A673 (cell line): ENCODE results near the gene NDUFB6. TPM values are rescaled to one million over a fixed set of nuclear protein-coding genes. Genes with fewer than 3 reads are reported as not detected.
"Not testable (repeated sequence)": the region's sequence is repeated elsewhere in the genome, so short reads cannot be mapped to it uniquely, and the experiment has no call there.

ENCODE experiments used
- BruUV-seq: library from RNA; stranded (reverse); fragments of 400-500 nt; replicated peaks from 2 replicates; lab custom pipeline; 2021; lab: Mats Ljungman, UMichigan
- CTCF ChIA-PET: fragments of 300-600 bp; sonication (Branson Sonifier 250); formaldehyde crosslinking; loops from one replicate; lab custom pipeline; 2022; ENCODE audit warnings: antibody characterized with exemption; lab: Charles Lee
- POLR2A ChIA-PET: fragments of 300-600 bp; sonication (Branson Sonifier 250); formaldehyde crosslinking; loops from one replicate; lab custom pipeline; 2022; ENCODE audit warnings: antibody characterized with exemption; ENCODE audit not compliant: low non-redundant PET; lab: Charles Lee
- DNase-seq: peaks from one replicate; pipeline ENCODE4 v3.0.0-alpha.2; 2015; ENCODE audit warnings: low spot score
- H3K27ac ChIP-seq: fragments of 200-600 bp; sonication (generic); 2 replicates; pipeline ENCODE4 v1.5.1; 2016; ENCODE audit warnings: mixed run types, low read depth, mild to moderate bottlenecking, mixed read lengths, antibody characterized with exemption, low read length; ENCODE audit not compliant: poor library complexity, severe bottlenecking
- H3K27me3 ChIP-seq: fragments of 200-600 bp; sonication (generic); replicated peaks from 2 replicates; pipeline ENCODE4 v1.6.1; 2017; ENCODE audit warnings: mixed run types, low read depth, mild to moderate bottlenecking, mixed read lengths, antibody characterized with exemption, low read length; ENCODE audit not compliant: insufficient read depth, poor library complexity
- H3K36me3 ChIP-seq: fragments of 200-600 bp; sonication (generic); 2 replicates; pipeline ENCODE4 v1.6.1; 2016; ENCODE audit warnings: mixed run types, mild to moderate bottlenecking, mixed read lengths, antibody characterized with exemption, low read length; ENCODE audit not compliant: insufficient read depth, poor library complexity, severe bottlenecking
- H3K4me1 ChIP-seq: fragments of 200-600 bp; sonication (generic); 2 replicates; pipeline ENCODE4 v1.6.1; 2017; ENCODE audit warnings: mixed run types, mild to moderate bottlenecking, mixed read lengths, antibody characterized with exemption, low read length; ENCODE audit not compliant: insufficient read depth, poor library complexity, severe bottlenecking
- H3K4me3 ChIP-seq: fragments of 200-600 bp; sonication (generic); 2 replicates; pipeline ENCODE4 v1.5.1; 2016; ENCODE audit warnings: low read depth, mixed run types, mild to moderate bottlenecking, mixed read lengths, low read length; ENCODE audit not compliant: poor library complexity, severe bottlenecking
- H3K9me3 ChIP-seq: fragments of 200-600 bp; sonication (generic); 2 replicates; pipeline ENCODE4 v1.6.1; 2016; ENCODE audit warnings: mixed run types, low read depth, mild to moderate bottlenecking, mixed read lengths, antibody characterized with exemption, low read length; ENCODE audit not compliant: poor library complexity, severe bottlenecking
- EZH2 ChIP-seq: fragments of 200-600 bp; sonication (generic); IDR thresholded peaks from 2 replicates; pipeline ENCODE4 v1.6.1; 2017; ENCODE audit warnings: borderline replicate concordance, low read depth, mild to moderate bottlenecking, mixed read lengths, antibody characterized with exemption, low read length; ENCODE audit not compliant: poor library complexity, severe bottlenecking
- intact Hi-C: fragments of 100-400 bp; cut with micrococcal nuclease; formaldehyde crosslinking; loops from one replicate; pipeline ENCODE4 v1.10.0; 2022; ENCODE audit not compliant: unreplicated experiment
- total RNA-seq: library from RNA; stranded (reverse); gene quantifications from 2 replicates; pipeline ENCODE4 v1.2.3, GENCODE V29; 2021
- TF ChIP-seq, protein P1 (sequence below): fragments of 300-800, 200-600 bp; sonication (generic); conservative IDR thresholded peaks from 2 replicates; pipeline ENCODE4 v1.5.1; 2017; ENCODE audit warnings: low read depth, mild to moderate bottlenecking, antibody characterized with exemption, low read length, moderate library complexity, mixed read lengths

Gene NDUFB6
- total RNA-seq, 1 experiment from 2014 or later: 82.6 TPM

GRCh38 chr9:32551276-32552051 lies 21.5 kb downstream of the NDUFB6 start:
- Histone ChIP-seq H3K4me3 (peak overlapping the region; percentile 91), H3K27me3 (no peaks in the 10 kb centered on the region), H3K9me3 (no peaks in the 10 kb centered on the region), H3K36me3 (no peaks in the 10 kb centered on the region), H3K4me1 (peaks cover 12% of the 10 kb centered on the region), H3K27ac (peak overlapping the region; percentile 98)
- POLR2A ChIA-PET: interaction anchor here (0.5 kb wide), 1 partner anchor 162 kb away, joined by 4 read pairs; no protein-coding TSS in a partner anchor
- intact Hi-C loops: no loop called here
- TF ChIP-seq, protein P1, sequence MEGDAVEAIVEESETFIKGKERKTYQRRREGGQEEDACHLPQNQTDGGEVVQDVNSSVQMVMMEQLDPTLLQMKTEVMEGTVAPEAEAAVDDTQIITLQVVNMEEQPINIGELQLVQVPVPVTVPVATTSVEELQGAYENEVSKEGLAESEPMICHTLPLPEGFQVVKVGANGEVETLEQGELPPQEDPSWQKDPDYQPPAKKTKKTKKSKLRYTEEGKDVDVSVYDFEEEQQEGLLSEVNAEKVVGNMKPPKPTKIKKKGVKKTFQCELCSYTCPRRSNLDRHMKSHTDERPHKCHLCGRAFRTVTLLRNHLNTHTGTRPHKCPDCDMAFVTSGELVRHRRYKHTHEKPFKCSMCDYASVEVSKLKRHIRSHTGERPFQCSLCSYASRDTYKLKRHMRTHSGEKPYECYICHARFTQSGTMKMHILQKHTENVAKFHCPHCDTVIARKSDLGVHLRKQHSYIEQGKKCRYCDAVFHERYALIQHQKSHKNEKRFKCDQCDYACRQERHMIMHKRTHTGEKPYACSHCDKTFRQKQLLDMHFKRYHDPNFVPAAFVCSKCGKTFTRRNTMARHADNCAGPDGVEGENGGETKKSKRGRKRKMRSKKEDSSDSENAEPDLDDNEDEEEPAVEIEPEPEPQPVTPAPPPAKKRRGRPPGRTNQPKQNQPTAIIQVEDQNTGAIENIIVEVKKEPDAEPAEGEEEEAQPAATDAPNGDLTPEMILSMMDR: no peak
- TF ChIP-seq EZH2: no peak
- CTCF ChIA-PET: interaction anchor here (1.5 to 1.6 kb wide), 2 partner anchors 172 kb away, joined by 3 to 6 read pairs; no protein-coding TSS in a partner anchor
- TSS peak; percentile 31 for BruUV-seq
- peak; percentile 62 for DNase-seq

- TF ChIP-seq, protein P1: no peak; the same call in none of the 2 replicates
- no peak for TF ChIP-seq EZH2
- H3K4me3 ChIP-seq: peak overlapping the region; percentile 91
- DNase-seq: peak; percentile 97
- H3K9me3 ChIP-seq: no peaks in the 10 kb centered on the region
- H3K27me3 ChIP-seq: no peaks in the 10 kb centered on the region
- no TSS peak for BruUV-seq
- CTCF ChIA-PET: interaction anchor here (0.7 to 1.6 kb wide), 5 partner anchors 24 to 1261 kb away, joined by 3 to 6 read pairs (median 4); partner anchors contain the start of gene RIGI
- POLR2A ChIA-PET: interaction anchor here (0.5 kb wide), 1 partner anchor 161 kb away, joined by 4 read pairs; no protein-coding TSS in a partner anchor
- H3K36me3 ChIP-seq: no peaks in the 10 kb centered on the region
- peak overlapping the region; percentile 98 for H3K27ac ChIP-seq
- H3K4me1 ChIP-seq: peaks cover 12% of the 10 kb centered on the region
- intact Hi-C loops: no loop called here
Observed at GRCh38 chr9:32550562-32551275, 22.2 kb downstream of the NDUFB6 start.

GRCh38 chr9:32550150-32550561 lies 22.8 kb downstream of the NDUFB6 start:
- POLR2A ChIA-PET: no interaction called here
- Histone ChIP-seq H3K4me3 (peak overlapping the region; percentile 91), H3K27ac (peak overlapping the region; percentile 98), H3K36me3 (no peaks in the 10 kb centered on the region), H3K9me3 (no peaks in the 10 kb centered on the region), H3K4me1 (peaks cover 12% of the 10 kb centered on the region), H3K27me3 (no peaks in the 10 kb centered on the region)
- peak; percentile 10 for DNase-seq
- TF ChIP-seq, protein P1: no peak
- TF ChIP-seq EZH2: no peak
- CTCF ChIA-PET: interaction anchor here (0.7 to 1.6 kb wide), 5 partner anchors 24 to 1262 kb away, joined by 3 to 6 read pairs (median 4); partner anchors contain the start of gene RIGI
- intact Hi-C loops: no loop called here
- BruUV-seq: no TSS peak

- H3K4me1 ChIP-seq, BruUV-seq, CTCF ChIA-PET, H3K36me3 ChIP-seq, H3K9me3 ChIP-seq, H3K27ac ChIP-seq, H3K27me3 ChIP-seq, POLR2A ChIA-PET, H3K4me3 ChIP-seq, intact Hi-C loops, DNase-seq: not testable (repeated sequence)
Observed at GRCh38 chr9:32548213-32548612, 24.7 kb downstream of the NDUFB6 start.
